ENCODE measurements around the gene TNIP2.

DNA sequence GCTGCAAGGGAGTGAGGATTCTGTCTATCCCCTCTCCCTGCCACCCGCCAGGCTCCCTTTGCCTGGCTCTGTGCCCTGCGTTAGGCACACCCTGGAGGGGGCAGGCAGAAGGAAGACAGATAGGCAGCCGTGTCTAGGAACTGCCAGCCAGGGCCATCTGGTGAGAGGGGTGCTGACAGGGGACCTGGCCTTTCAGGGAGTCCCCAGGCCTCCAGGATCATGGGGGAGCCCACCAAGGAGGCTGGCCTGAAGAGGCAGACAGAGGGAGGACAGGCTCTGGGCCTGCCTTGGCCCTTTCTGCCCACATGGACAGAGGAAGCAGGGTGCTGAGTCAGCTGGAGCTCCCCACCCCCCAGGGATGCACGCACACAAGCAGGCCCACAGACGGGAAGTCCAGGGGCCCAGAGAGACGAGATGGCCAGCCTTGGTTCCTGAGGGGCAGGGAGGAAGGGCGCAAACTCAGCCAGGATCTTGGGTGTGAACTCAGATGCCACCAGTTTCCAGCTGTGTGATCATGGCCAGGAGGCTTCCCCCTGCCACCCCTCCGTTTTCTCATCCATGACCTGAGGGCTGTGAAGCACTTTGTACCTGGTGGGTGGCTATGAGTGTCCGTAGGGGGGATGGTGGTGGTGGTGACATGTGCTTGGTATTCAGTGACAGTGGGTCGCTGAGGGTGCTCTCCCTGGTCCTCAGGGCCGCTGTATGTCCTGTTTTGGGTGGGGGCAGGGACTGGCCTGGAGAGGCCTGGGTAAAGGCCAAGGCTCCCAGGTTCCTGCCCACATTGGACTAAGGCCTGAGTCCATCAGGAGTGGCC lies 38.6 kb upstream of the TNIP2 start:
- TF ChIP-seq, protein P1, sequence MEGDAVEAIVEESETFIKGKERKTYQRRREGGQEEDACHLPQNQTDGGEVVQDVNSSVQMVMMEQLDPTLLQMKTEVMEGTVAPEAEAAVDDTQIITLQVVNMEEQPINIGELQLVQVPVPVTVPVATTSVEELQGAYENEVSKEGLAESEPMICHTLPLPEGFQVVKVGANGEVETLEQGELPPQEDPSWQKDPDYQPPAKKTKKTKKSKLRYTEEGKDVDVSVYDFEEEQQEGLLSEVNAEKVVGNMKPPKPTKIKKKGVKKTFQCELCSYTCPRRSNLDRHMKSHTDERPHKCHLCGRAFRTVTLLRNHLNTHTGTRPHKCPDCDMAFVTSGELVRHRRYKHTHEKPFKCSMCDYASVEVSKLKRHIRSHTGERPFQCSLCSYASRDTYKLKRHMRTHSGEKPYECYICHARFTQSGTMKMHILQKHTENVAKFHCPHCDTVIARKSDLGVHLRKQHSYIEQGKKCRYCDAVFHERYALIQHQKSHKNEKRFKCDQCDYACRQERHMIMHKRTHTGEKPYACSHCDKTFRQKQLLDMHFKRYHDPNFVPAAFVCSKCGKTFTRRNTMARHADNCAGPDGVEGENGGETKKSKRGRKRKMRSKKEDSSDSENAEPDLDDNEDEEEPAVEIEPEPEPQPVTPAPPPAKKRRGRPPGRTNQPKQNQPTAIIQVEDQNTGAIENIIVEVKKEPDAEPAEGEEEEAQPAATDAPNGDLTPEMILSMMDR (IDR thresholded peaks at IDR 0.05), result no peak
- no peak for TF ChIP-seq POLR2A (IDR thresholded peaks at IDR 0.05)

Data from lower leg skin (tissue), 3 donors.